CD4-positive, CD25-positive, alpha-beta regulatory T cell (primary cell): Measurements from ENCODE around the gene DVL1. TPM values are rescaled to one million over a fixed set of nuclear protein-coding genes. Genes with fewer than 3 reads are reported as not detected.

Experiments
- ATAC-seq, 2 donors: fragments of 150-1000 bp; cut with Tn5 transposase; one replicate each; pipeline ENCODE4 v1.10.0; 2021; ENCODE audit warnings: low read depth in 2 of 2, moderate number of reproducible peaks in 2 of 2, moderate library complexity in 1 of 2
- DNase-seq, 3 donors: peaks; one replicate each; pipeline versions ENCODE4 v3.0.0 to v3.0.0-alpha.2; 2012 to 2022; ENCODE audit warnings: mixed read lengths in 1 of 3
- H3K27ac ChIP-seq: one replicate; pipeline ENCODE4 v1.7.0; 2013; ENCODE audit warnings: mild to moderate bottlenecking, low read length; ENCODE audit not compliant: insufficient read depth, poor library complexity, severe bottlenecking
- H3K27me3 ChIP-seq: one replicate; pipeline ENCODE4 v1.7.0; 2013; ENCODE audit warnings: low read length; ENCODE audit not compliant: control insufficient read depth, insufficient read depth
- H3K36me3 ChIP-seq: one replicate; pipeline ENCODE4 v1.7.0; 2013; ENCODE audit warnings: mild to moderate bottlenecking, low read length, moderate library complexity; ENCODE audit not compliant: control insufficient read depth, insufficient read depth
- H3K4me1 ChIP-seq: 2 replicates; pipeline ENCODE4 v1.7.0; 2013; ENCODE audit warnings: mild to moderate bottlenecking, low read length; ENCODE audit not compliant: insufficient read depth, control insufficient read depth, poor library complexity, severe bottlenecking
- H3K4me3 ChIP-seq: one replicate; pipeline ENCODE4 v1.7.0; 2013; ENCODE audit warnings: low read depth, mild to moderate bottlenecking, low read length, moderate library complexity
- H3K9me3 ChIP-seq, 2 experiments: 1 replicate in 1 of 2; 2 replicates in 1 of 2; pipeline ENCODE4 v1.7.0; 2013; ENCODE audit warnings: low read length in 2 of 2, mild to moderate bottlenecking in 1 of 2, moderate library complexity in 1 of 2; ENCODE audit not compliant: control insufficient read depth in 2 of 2
- H3K27ac Mint-ChIP-seq, 3 donors: one replicate each; pipeline ENCODE4 v1.8.0; 2020 to 2022; ENCODE audit warnings: mild to moderate bottlenecking in 3 of 3, mixed read lengths in 3 of 3, moderate library complexity in 2 of 3
- H3K27me3 Mint-ChIP-seq: one replicate; pipeline ENCODE4 v1.8.0; 2022; ENCODE audit warnings: mild to moderate bottlenecking, mixed read lengths
- H3K36me3 Mint-ChIP-seq: one replicate; pipeline ENCODE4 v1.8.0; 2020; ENCODE audit warnings: mixed read lengths
- H3K4me1 Mint-ChIP-seq, 4 donors: one replicate each; pipeline ENCODE4 v1.8.0; 2020 to 2022; ENCODE audit warnings: mixed read lengths in 4 of 4, mild to moderate bottlenecking in 1 of 4
- H3K4me3 Mint-ChIP-seq, 4 donors: one replicate each; pipeline ENCODE4 v1.8.0; 2020 to 2022; ENCODE audit warnings: mild to moderate bottlenecking in 4 of 4, mixed read lengths in 4 of 4, moderate library complexity in 3 of 4
- H3K9me3 Mint-ChIP-seq, 7 donors: one replicate each; pipeline ENCODE4 v1.8.0; 2020 to 2022; ENCODE audit warnings: mixed read lengths in 7 of 7, mild to moderate bottlenecking in 3 of 7, moderate library complexity in 2 of 7
- polyA plus RNA-seq, 4 donors: library from polyadenylated mRNA; unstranded; fragments of 300-500 nt; fragmentation: Illumina TruSeq; gene quantifications; one replicate each; pipeline ENCODE4 v1.2.3, GENCODE V29; 2021
- total RNA-seq: library from RNA; stranded (reverse); gene quantifications from one replicate; pipeline ENCODE4 v1.2.3, GENCODE V29; 2022

Gene DVL1
- total and polyA plus RNA-seq, 5 donors from 2014 or later = 0.43 to 40.0 (median 1.00) TPM

DNA sequence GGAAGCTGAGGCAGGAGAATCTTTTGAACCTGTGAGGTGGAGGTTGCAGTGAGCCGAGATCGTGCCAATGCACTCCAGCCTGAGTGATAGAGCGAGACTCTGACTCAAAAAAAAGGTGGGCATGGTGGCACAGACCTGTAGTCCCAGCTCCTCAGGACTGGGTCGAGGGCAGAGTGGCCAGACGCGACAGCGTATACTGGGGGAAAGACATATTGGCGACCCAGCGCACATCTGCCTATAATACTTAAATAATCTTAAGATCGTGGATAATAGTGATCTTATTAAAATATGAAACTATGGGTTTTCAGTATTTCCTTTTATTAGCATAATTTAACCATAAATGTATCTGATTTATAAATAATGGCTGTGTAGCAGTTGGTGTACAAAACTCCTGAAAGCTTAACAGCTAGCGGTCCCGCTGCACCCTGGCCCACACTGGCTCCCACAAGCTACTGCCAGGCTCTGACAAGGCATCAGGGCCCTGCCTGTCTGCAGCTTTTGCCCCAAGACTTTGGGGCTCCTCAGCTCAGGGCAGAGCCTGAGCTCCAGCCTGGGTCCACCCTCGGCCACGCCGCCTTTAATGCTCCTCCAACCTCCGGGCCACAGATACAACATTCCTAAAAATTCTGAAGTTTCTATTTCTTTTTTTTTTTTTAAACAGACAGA is 28.5 kb upstream of the DVL1 start:
- ATAC-seq (no peak), DNase-seq (no peak)
- H3K36me3 Mint-ChIP-seq = no peaks in the 10 kb centered on the region
- peak overlapping the region in 1 of 4 donors; percentile 63 for H3K4me3 Mint-ChIP-seq
- Histone ChIP-seq H3K36me3 (no peaks in the 10 kb centered on the region), H3K27me3 (no peaks in the 10 kb centered on the region), H3K9me3 (no peaks in the 10 kb centered on the region), H3K4me1 (peaks cover 19% of the 10 kb centered on the region), H3K4me3 (no peak overlapping the region), H3K27ac (no peak overlapping the region)
- H3K4me1 Mint-ChIP-seq = peaks cover 0 to 20% (median 6%) of the 10 kb centered on the region in 4 donors
- H3K27me3 Mint-ChIP-seq = no peaks in the 10 kb centered on the region
- H3K9me3 Mint-ChIP-seq = no peaks in the 10 kb centered on the region
- H3K27ac Mint-ChIP-seq = no peak overlapping the region

DNA sequence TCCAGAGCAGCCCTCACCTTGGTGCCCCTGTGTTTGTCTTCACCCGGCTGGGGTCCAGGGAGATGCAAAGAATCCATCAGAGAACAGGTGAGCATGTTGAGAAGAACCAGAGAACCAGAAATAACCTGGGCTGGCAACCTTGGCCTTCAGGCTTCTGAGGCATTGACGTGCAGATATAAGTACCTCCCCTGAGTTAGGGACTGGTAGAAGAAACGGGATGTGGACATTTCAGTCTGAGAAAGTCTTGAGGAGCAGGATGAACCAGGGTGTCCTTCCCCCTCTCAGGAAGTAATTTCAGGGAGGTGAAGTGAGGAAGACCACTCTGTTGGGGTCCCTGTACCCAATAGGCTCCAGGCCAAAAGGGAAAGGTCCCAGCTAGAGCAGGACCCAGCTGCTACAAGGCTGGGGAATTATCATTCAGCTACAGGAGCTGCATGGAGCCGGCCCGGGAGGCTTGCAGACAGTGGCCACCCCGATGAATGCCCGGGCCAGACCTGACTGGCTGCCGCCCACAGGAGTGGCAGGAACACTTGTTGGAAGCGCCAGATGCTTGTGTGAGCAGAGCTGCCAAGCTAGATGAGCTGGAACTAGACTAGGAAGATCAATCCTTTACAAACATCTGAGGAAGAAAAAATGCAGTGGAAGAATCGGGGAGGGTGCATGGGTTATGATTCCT is 27.5 kb upstream of the DVL1 start:
- Mint-ChIP-seq H3K4me3 (peak overlapping the region in 3 of 4 donors; percentile 29 to 88 (median 69)), H3K27me3 (no peaks in the 10 kb centered on the region), H3K27ac (peak overlapping the region in 2 of 3 donors; percentile 82 to 96), H3K36me3 (no peaks in the 10 kb centered on the region), H3K9me3 (no peaks in the 10 kb centered on the region), H3K4me1 (peaks cover 0 to 24% (median 6%) of the 10 kb centered on the region in 4 donors)
- Histone ChIP-seq H3K4me1 (peaks cover 28% of the 10 kb centered on the region), H3K4me3 (no peak overlapping the region), H3K36me3 (no peaks in the 10 kb centered on the region), H3K27me3 (no peaks in the 10 kb centered on the region), H3K27ac (no peak overlapping the region), H3K9me3 (no peaks in the 10 kb centered on the region)
- DNase-seq (no peak), ATAC-seq (no peak)

DNA sequence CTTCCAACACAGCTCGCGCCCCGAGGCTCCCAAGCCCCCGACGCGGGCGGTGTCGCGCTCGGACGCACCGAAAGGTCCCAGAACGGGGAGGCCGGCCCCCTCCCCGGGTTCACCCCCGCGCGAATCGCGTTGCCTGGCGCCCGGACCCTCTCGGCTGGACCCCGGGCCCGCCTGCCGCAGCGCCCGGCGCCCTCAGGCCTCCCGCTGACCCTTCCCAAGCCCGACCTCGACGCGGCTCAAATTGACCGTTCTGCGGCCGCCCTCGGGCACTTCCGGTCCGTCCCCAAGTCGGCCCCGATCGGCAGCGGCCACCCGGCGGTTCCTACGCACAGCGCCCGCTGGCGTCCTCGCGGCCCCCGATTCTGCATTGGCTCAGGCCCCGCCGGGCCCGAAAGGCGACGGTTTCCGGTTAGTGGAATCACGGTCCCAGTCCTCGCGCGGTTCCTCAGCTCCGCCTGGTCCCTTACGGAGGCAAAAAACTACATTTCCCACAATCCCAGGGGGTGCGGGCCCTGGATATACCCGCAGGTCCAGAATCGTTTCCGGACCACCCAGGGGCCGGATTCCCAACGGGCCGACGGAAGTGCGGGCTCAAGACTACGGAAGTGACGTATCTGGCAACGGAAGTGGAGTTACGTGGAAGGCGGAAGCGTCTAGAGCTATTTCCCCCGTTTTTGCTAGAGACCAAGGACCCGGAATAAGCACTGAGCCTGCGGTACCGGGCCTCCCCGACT is 25.9 kb upstream of the DVL1 start, which contains the start of gene AURKAIP1:
Gene AURKAIP1 (minus strand): TSS at position 279 of the 734 bp plus-strand sequence. CDS start 451 bp downstream, outside the sequence.
- Mint-ChIP-seq H3K4me1 (peaks cover 0 to 35% (median 6%) of the 10 kb centered on the region in 4 donors), H3K36me3 (no peaks in the 10 kb centered on the region), H3K27me3 (no peaks in the 10 kb centered on the region), H3K27ac (peak within 1 kb of the TSS; percentile 96 to 99 (median 98)), H3K4me3 (peak within 1 kb of the TSS; percentile 90 to 95 (median 94)), H3K9me3 (no peaks in the 10 kb centered on the region)
- Histone ChIP-seq H3K27ac (peak within 1 kb of the TSS; percentile 94), H3K27me3 (no peaks in the 10 kb centered on the region), H3K9me3 (no peaks in the 10 kb centered on the region), H3K4me1 (peaks cover 39% of the 10 kb centered on the region), H3K4me3 (peak within 1 kb of the TSS; percentile 53), H3K36me3 (no peaks in the 10 kb centered on the region)
- DNase-seq (peak; percentile 95 to 100 (median 97)), ATAC-seq (peak; percentile 88 to 90)

DNA sequence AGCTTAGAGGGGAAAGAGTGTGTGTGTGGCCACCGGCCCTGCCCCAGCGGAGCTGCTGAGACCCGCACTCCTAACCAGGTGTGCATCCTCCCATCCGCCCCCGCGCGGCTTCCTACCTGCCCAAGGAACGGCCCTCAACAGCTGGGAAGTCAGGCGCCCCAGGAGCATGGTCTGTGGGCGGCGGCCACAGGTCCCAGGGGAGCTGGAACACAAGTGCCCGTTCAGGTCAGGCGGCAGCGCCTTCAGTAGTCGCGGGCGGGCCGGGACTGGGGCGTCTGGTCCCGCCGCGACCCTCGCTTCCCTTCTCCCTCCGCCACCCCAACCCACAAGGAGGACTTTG is 25.3 kb upstream of the DVL1 start:
- H3K36me3 Mint-ChIP-seq = no peaks in the 10 kb centered on the region
- ATAC-seq (no peak), DNase-seq (no peak)
- no peaks in the 10 kb centered on the region for H3K36me3 ChIP-seq
- peaks cover 39% of the 10 kb centered on the region for H3K4me1 ChIP-seq
- H3K27ac ChIP-seq = peak overlapping the region; percentile 94
- peaks cover 0 to 36% (median 6%) of the 10 kb centered on the region in 4 donors for H3K4me1 Mint-ChIP-seq
- no peaks in the 10 kb centered on the region for H3K9me3 Mint-ChIP-seq
- H3K4me3 ChIP-seq = no peak overlapping the region
- H3K27me3 ChIP-seq = no peaks in the 10 kb centered on the region
- no peaks in the 10 kb centered on the region for H3K27me3 Mint-ChIP-seq
- peak overlapping the region; percentile 90 to 95 (median 92) for H3K4me3 Mint-ChIP-seq
- no peaks in the 10 kb centered on the region for H3K9me3 ChIP-seq
- H3K27ac Mint-ChIP-seq = peak overlapping the region in 2 of 3 donors; percentile 69 to 98

DNA sequence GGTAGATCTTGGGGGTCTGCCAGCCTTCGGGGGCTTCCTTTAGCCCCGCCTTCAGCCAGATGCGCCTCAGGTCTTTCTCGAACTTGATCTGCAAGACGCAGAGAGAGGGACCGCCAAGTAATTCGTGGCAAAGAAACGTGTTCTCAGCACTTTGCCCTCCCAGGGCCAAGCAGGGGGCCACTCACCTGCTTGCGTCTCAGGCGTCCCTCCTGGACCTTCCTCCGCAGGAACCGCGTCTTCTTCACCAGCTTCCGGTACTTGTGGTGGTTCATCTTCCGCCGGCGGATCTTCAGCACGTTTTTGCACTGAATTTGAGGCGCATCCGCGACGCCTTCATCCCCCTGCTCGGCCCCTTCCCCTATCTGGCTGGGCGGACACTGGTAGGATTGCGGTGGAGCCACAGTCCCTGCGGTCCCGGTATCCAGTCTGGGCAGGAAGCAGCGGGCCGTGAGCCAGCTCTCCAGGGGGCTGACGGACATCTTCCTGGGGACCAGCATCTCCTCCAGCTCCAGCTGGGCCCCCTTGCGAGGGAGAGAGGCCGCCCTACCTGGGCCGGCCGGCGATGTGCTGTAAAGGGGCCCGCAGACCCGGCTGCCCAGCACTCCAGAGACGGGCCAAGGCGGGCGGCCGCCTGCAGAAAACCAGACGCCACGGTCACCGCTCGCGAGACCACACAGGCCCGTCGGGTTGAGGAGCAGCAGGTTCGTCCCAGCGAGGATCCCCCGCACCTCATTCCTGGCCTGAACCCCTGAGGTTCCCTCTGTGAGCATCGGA is 24.8 kb upstream of the DVL1 start:
- peak overlapping the region; percentile 90 to 95 (median 92) for H3K4me3 Mint-ChIP-seq
- H3K27ac Mint-ChIP-seq = peak overlapping the region in 2 of 3 donors; percentile 69 to 98
- no peaks in the 10 kb centered on the region for H3K27me3 Mint-ChIP-seq
- H3K9me3 Mint-ChIP-seq = no peaks in the 10 kb centered on the region
- Histone ChIP-seq H3K4me3 (no peak overlapping the region), H3K27ac (peak overlapping the region; percentile 94), H3K27me3 (no peaks in the 10 kb centered on the region), H3K4me1 (peaks cover 39% of the 10 kb centered on the region), H3K9me3 (no peaks in the 10 kb centered on the region), H3K36me3 (no peaks in the 10 kb centered on the region)
- no peaks in the 10 kb centered on the region for H3K36me3 Mint-ChIP-seq
- DNase-seq (no peak), ATAC-seq (no peak)
- H3K4me1 Mint-ChIP-seq = peaks cover 0 to 36% (median 6%) of the 10 kb centered on the region in 4 donors

DNA sequence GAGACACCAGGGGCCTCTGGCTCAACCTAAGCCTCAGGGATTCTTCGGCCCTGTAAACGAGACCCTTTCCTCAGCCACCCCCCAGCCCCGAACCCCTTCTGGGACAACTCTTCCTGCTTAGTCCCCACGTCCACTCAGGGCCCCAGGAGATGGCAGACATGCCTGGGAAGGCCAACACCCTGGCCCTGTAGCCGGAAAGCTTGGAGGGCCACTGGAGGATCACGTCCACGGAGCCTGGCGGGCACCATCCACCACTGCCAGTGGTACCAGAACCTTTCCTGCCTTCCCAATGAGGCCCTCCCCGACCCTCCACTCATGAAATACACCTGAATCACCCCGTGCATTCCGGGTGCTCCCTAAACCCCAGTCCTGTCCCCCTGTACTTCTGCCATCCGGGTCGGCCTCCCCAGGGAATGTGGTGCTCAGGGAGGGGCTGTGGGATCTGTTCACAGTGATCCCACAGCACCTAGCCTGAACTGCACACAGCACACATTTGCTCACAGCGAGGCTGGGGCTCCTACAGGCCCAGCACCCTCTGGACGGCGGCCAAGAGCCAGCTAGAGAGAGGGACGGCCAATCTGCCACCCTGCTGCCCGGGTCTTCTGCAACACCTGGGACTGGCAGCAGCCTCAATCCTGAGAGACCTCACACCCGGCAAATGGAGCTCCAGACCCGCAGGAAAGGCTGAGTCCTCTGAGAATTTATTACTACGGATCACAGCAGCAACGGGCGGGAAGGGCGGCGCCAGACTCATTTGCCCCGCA is 24.0 kb upstream of the DVL1 start:
- H3K36me3 ChIP-seq = no peaks in the 10 kb centered on the region
- H3K27me3 Mint-ChIP-seq = no peaks in the 10 kb centered on the region
- ATAC-seq = no peak
- H3K4me3 Mint-ChIP-seq = peak overlapping the region; percentile 33 to 95 (median 76)
- H3K27ac ChIP-seq = peak overlapping the region; percentile 94
- no peak overlapping the region for H3K4me3 ChIP-seq
- peaks cover 0 to 36% (median 6%) of the 10 kb centered on the region in 4 donors for H3K4me1 Mint-ChIP-seq
- DNase-seq = no peak
- no peaks in the 10 kb centered on the region for H3K27me3 ChIP-seq
- H3K36me3 Mint-ChIP-seq = no peaks in the 10 kb centered on the region
- peak overlapping the region in 2 of 3 donors; percentile 38 to 42 for H3K27ac Mint-ChIP-seq
- H3K9me3 ChIP-seq = no peaks in the 10 kb centered on the region
- no peaks in the 10 kb centered on the region for H3K9me3 Mint-ChIP-seq
- H3K4me1 ChIP-seq = peaks cover 39% of the 10 kb centered on the region
